Duodenal mucosa (tissue), 2 donors: Measurements from ENCODE around the gene ISM1.

Experiments used
- H3K27ac ChIP-seq: one replicate; pipeline ENCODE4 v1.7.0; 2013; ENCODE audit warnings: low read depth, low read length
- H3K27me3 ChIP-seq, 2 donors: one replicate each; pipeline ENCODE4 v1.7.0; 2013; ENCODE audit warnings: low read length in 2 of 2, control low read depth in 1 of 2; ENCODE audit not compliant: insufficient read depth in 2 of 2, control insufficient read depth in 1 of 2
- H3K36me3 ChIP-seq, 2 donors: one replicate each; pipeline ENCODE4 v1.7.0; 2013; ENCODE audit warnings: low read length in 2 of 2, control low read depth in 1 of 2; ENCODE audit not compliant: insufficient read depth in 2 of 2, control insufficient read depth in 1 of 2
- H3K4me1 ChIP-seq, 2 donors: one replicate each; pipeline ENCODE4 v1.7.0; 2013; ENCODE audit warnings: low read length in 2 of 2, control low read depth in 1 of 2; ENCODE audit not compliant: insufficient read depth in 2 of 2, control insufficient read depth in 1 of 2
- H3K4me3 ChIP-seq, 2 donors: one replicate each; pipeline ENCODE4 v1.7.0; 2013; ENCODE audit warnings: low read length in 2 of 2, low read depth in 1 of 2
- H3K9ac ChIP-seq, 2 donors: one replicate each; pipeline ENCODE4 v1.7.0; 2013; ENCODE audit warnings: low read length in 2 of 2, low read depth in 1 of 2
- H3K9me3 ChIP-seq, 2 donors: one replicate each; pipeline ENCODE4 v1.7.0; 2013; ENCODE audit warnings: low read length in 2 of 2, control low read depth in 1 of 2; ENCODE audit not compliant: control insufficient read depth in 1 of 2

ISM1 gene

GRCh38 chr20:13220904-13221297, at the start of gene ISM1:
Gene ISM1, plus strand, starts transcription at chr20:13221274. Its CDS starts 503 bp downstream, at chr20:13221777.
- H3K9me3 ChIP-seq = no peaks in the 10 kb centered on the region
- H3K4me1 ChIP-seq = peaks cover 12 to 16% of the 10 kb centered on the region in 2 donors
- H3K9ac ChIP-seq = no peak within 1 kb of the TSS
- no peak within 1 kb of the TSS for H3K27ac ChIP-seq
- no peaks in the 10 kb centered on the region for H3K36me3 ChIP-seq
- H3K27me3 ChIP-seq = peaks cover 50 to 57% of the 10 kb centered on the region in 2 donors
- peak within 1 kb of the TSS; percentile 35 to 64 for H3K4me3 ChIP-seq

GRCh38 chr20:13173201-13173600, 47.9 kb upstream of the ISM1 start:
- Histone ChIP-seq H3K4me1 (no peaks in the 10 kb centered on the region), H3K36me3 (no peaks in the 10 kb centered on the region), H3K4me3 (no peak overlapping the region), H3K27ac (no peak overlapping the region), H3K9me3 (no peaks in the 10 kb centered on the region), H3K9ac (no peak overlapping the region), H3K27me3 (no peaks in the 10 kb centered on the region)

- no peaks in the 10 kb centered on the region for H3K4me1 ChIP-seq
- no peaks in the 10 kb centered on the region for H3K9me3 ChIP-seq
- H3K36me3 ChIP-seq = no peaks in the 10 kb centered on the region
- no peaks in the 10 kb centered on the region for H3K27me3 ChIP-seq
- no peak overlapping the region for H3K9ac ChIP-seq
- H3K27ac ChIP-seq = no peak overlapping the region
- no peak overlapping the region for H3K4me3 ChIP-seq
Observed at GRCh38 chr20:13174402-13174801, 46.7 kb upstream of the ISM1 start.

GRCh38 chr20:13180986-13181889, 39.8 kb upstream of the ISM1 start:
- Histone ChIP-seq H3K9ac (no peak overlapping the region), H3K27ac (no peak overlapping the region), H3K4me1 (no peaks in the 10 kb centered on the region), H3K27me3 (no peaks in the 10 kb centered on the region), H3K9me3 (no peaks in the 10 kb centered on the region), H3K36me3 (no peaks in the 10 kb centered on the region), H3K4me3 (no peak overlapping the region)

- Histone ChIP-seq H3K27ac (no peak overlapping the region), H3K27me3 (no peaks in the 10 kb centered on the region), H3K36me3 (no peaks in the 10 kb centered on the region), H3K9me3 (no peaks in the 10 kb centered on the region), H3K9ac (no peak overlapping the region), H3K4me1 (no peaks in the 10 kb centered on the region), H3K4me3 (no peak overlapping the region)
Observed at GRCh38 chr20:13183005-13183404, 38.1 kb upstream of the ISM1 start.

GRCh38 chr20:13186043-13186774, 34.9 kb upstream of the ISM1 start:
- no peaks in the 10 kb centered on the region for H3K27me3 ChIP-seq
- no peak overlapping the region for H3K4me3 ChIP-seq
- H3K9ac ChIP-seq = no peak overlapping the region
- no peaks in the 10 kb centered on the region for H3K4me1 ChIP-seq
- H3K27ac ChIP-seq = no peak overlapping the region
- no peaks in the 10 kb centered on the region for H3K36me3 ChIP-seq
- no peaks in the 10 kb centered on the region for H3K9me3 ChIP-seq

GRCh38 chr20:13187899-13188298, 33.2 kb upstream of the ISM1 start:
- Histone ChIP-seq H3K27me3 (no peaks in the 10 kb centered on the region), H3K36me3 (no peaks in the 10 kb centered on the region), H3K27ac (no peak overlapping the region), H3K9ac (no peak overlapping the region), H3K9me3 (no peaks in the 10 kb centered on the region), H3K4me1 (no peaks in the 10 kb centered on the region), H3K4me3 (no peak overlapping the region)

- no peaks in the 10 kb centered on the region for H3K36me3 ChIP-seq
- no peak overlapping the region for H3K9ac ChIP-seq
- no peak overlapping the region for H3K4me3 ChIP-seq
- H3K27me3 ChIP-seq = no peaks in the 10 kb centered on the region
- no peak overlapping the region for H3K27ac ChIP-seq
- H3K4me1 ChIP-seq = no peaks in the 10 kb centered on the region
- no peaks in the 10 kb centered on the region for H3K9me3 ChIP-seq
Observed at GRCh38 chr20:13199279-13199678, 21.8 kb upstream of the ISM1 start.

GRCh38 chr20:13200767-13201500, 20.1 kb upstream of the ISM1 start:
- Histone ChIP-seq H3K4me3 (no peak overlapping the region), H3K27ac (no peak overlapping the region), H3K36me3 (no peaks in the 10 kb centered on the region), H3K9me3 (no peaks in the 10 kb centered on the region), H3K4me1 (no peaks in the 10 kb centered on the region), H3K27me3 (no peaks in the 10 kb centered on the region), H3K9ac (no peak overlapping the region)

- Histone ChIP-seq H3K27me3 (no peaks in the 10 kb centered on the region), H3K27ac (no peak overlapping the region), H3K4me1 (no peaks in the 10 kb centered on the region), H3K9me3 (no peaks in the 10 kb centered on the region), H3K4me3 (no peak overlapping the region), H3K36me3 (no peaks in the 10 kb centered on the region), H3K9ac (no peak overlapping the region)
Observed at GRCh38 chr20:13202565-13202964, 18.5 kb upstream of the ISM1 start.
